ENCODE results near the gene PLEKHH3. TPM values are rescaled to one million over a fixed set of nuclear protein-coding genes. Genes with fewer than 3 reads are reported as not detected.

PLEKHH3 gene
- total RNA-seq, 1 experiment from 2014 or later: 21.4 TPM

GRCh38 chr17:42695500-42695899, 18.7 kb upstream of the PLEKHH3 start:
- Mint-ChIP-seq H3K27me3 (ENCODE audit: low read depth) (no peaks in the 10 kb centered on the region), H3K4me1 (peaks cover 8 to 21% of the 10 kb centered on the region in 2 experiments), H3K36me3 (ENCODE audit: insufficient read depth in 1 of 3, low read depth in 3 of 3) (peaks cover 17 to 21% (median 19%) of the 10 kb centered on the region in 3 experiments), H3K9me3 (no peaks in the 10 kb centered on the region; a peak in 2 of 5 replicates), H3K4me3 (no peak overlapping the region), H3K27ac (peak overlapping the region in 1 of 3 experiments; percentile 24; a peak in 1 of 7 replicates)
- no peaks in the 10 kb centered on the region for H3K79me2 ChIP-seq (ENCODE audit: insufficient read depth, low read length)
- H3T11ph ChIP-seq (ENCODE audit: low read length): no peak overlapping the region
- no peak overlapping the region for H3K18ac ChIP-seq (ENCODE audit: insufficient read length, low read depth, low read length)
- WGBS (ENCODE audit: extremely low coverage, insufficient read length, low lambda C conversion rate): no CpG with 5 or more reads among the region's 20 CpGs
- no peaks in the 10 kb centered on the region for H3K4me1 ChIP-seq (ENCODE audit: insufficient read depth, low read length)
- no peak overlapping the region for H2BK120ac ChIP-seq (ENCODE audit: low read depth, low read length, poor library complexity, severe bottlenecking)
- no peak overlapping the region for H3K4me2 ChIP-seq (ENCODE audit: insufficient read depth, insufficient read length, low read length)
- no peak overlapping the region for H2AFZ ChIP-seq (ENCODE audit: low read length)
- H4K20me1 ChIP-seq (ENCODE audit: control insufficient read depth, insufficient read depth, insufficient read length): no peaks in the 10 kb centered on the region
- H3K27me3 ChIP-seq (ENCODE audit: insufficient read depth, low read length): no peaks in the 10 kb centered on the region
- no peak overlapping the region for H2BK20ac ChIP-seq (ENCODE audit: low read depth, low read length, poor library complexity, severe bottlenecking)
- H4K5ac ChIP-seq (ENCODE audit: insufficient read length, low read depth, low read length): no peak overlapping the region
- H3K9me3 ChIP-seq (ENCODE audit: control insufficient read depth, low read depth, low read length): no peaks in the 10 kb centered on the region
- no peak overlapping the region for H2AK5ac ChIP-seq (ENCODE audit: insufficient read length, low read length)
- no peak overlapping the region for H3K4ac ChIP-seq (ENCODE audit: low read depth, low read length)
- H2BK5ac ChIP-seq (ENCODE audit: insufficient read length, low read length): no peak overlapping the region
- H3K27ac ChIP-seq (ENCODE audit: insufficient read length, low read depth, low read length): no peak overlapping the region
- H3K23me2 ChIP-seq (ENCODE audit: insufficient read length, low read depth, low read length, poor library complexity, severe bottlenecking): no peaks in the 10 kb centered on the region
- H3K14ac ChIP-seq (ENCODE audit: insufficient read depth, low read length): no peak overlapping the region
- no peak for TF ChIP-seq CTCF (conservative IDR thresholded peaks at IDR 0.05)
- no peak overlapping the region for H4K8ac ChIP-seq (replicated peaks; ENCODE audit: insufficient read length, low read depth, low read length)
- no peak for DNase-seq
- no peak overlapping the region for H3K56ac ChIP-seq (ENCODE audit: insufficient read length, low read depth, low read length)
- H4K91ac ChIP-seq (ENCODE audit: insufficient read length, low read depth, low read length): no peak overlapping the region
- H2BK15ac ChIP-seq (ENCODE audit: low read depth, low read length): no peak overlapping the region
- H3K23ac ChIP-seq (ENCODE audit: insufficient read length, low read depth, low read length): no peak overlapping the region
- H3K9ac ChIP-seq (ENCODE audit: extremely low read depth, insufficient read length, low read length): no peak overlapping the region
- no peaks in the 10 kb centered on the region for H3K79me1 ChIP-seq (ENCODE audit: insufficient read depth, low read depth, low read length, poor library complexity, severe bottlenecking)
- no peak overlapping the region for H2BK12ac ChIP-seq (ENCODE audit: insufficient read length, low read depth, low read length)
